ENCODE measurements around the gene ETV6. TPM values are rescaled to one million over a fixed set of nuclear protein-coding genes. Genes with fewer than 3 reads are reported as not detected.
"Not testable (repeated sequence)": the region's sequence is repeated elsewhere in the genome, so short reads cannot be mapped to it uniquely, and the experiment has no call there.

ETV6 gene
- total and polyA plus RNA-seq, 8 donors = 5.1 to 31.6 (median 18.2) TPM

- FAIRE-seq (no peak), DNase-seq (no peak), ATAC-seq (no peak)
- TF ChIP-seq CTCF (IDR thresholded peaks at IDR 0.05) = no peak
- peaks cover 0 to 6% (median 0%) of the 10 kb centered on the region in 3 donors for H3K4me1 ChIP-seq
- H3K4me3 ChIP-seq = no peak overlapping the region
- H3K27me3 ChIP-seq = no peaks in the 10 kb centered on the region
- intact Hi-C loops (cut with DNase I) = no loop called here
- WGBS, 2 donors = 8 to 10% methylated on average over 1 of the region's 1 CpG
- no peaks in the 10 kb centered on the region for H3K36me3 ChIP-seq
- H3K9me3 ChIP-seq = no peaks in the 10 kb centered on the region
- no peak overlapping the region for H3K27ac ChIP-seq
These were observed 18.2 kb upstream of the ETV6 start for GRCh38 chr12:11631288-11631687.

GRCh38 chr12:11631881-11632280 is 17.6 kb upstream of the ETV6 start:
- H3K27ac ChIP-seq; H3K36me3 ChIP-seq; H3K9me3 ChIP-seq; H3K27me3 ChIP-seq; H3K4me1 ChIP-seq; ATAC-seq; intact Hi-C loops (cut with DNase I); DNase-seq; FAIRE-seq; H3K4me3 ChIP-seq: not testable (repeated sequence)
- 95 to 96% methylated on average over 9 of the region's 9 CpGs for WGBS, 2 donors

- Histone ChIP-seq H3K27me3 (no peaks in the 10 kb centered on the region), H3K4me1 (peaks cover 0 to 6% (median 0%) of the 10 kb centered on the region in 3 donors), H3K9me3 (no peaks in the 10 kb centered on the region), H3K36me3 (no peaks in the 10 kb centered on the region), H3K4me3 (no peak overlapping the region), H3K27ac (no peak overlapping the region)
- ATAC-seq = peak in 2 of 4 donors; percentile 66 to 71
- no peak for TF ChIP-seq CTCF (IDR thresholded peaks at IDR 0.05)
- intact Hi-C loops (cut with DNase I) = no loop called here
- DNase-seq = no peak
- 50% methylated on average over 4 to 6 of the region's 6 CpGs for WGBS, 2 donors
- no peak for FAIRE-seq
These were observed 15.5 kb upstream of the ETV6 start for GRCh38 chr12:11633968-11634367.

GRCh38 chr12:11635341-11635740 is 14.1 kb upstream of the ETV6 start:
- intact Hi-C loops (cut with DNase I) = no loop called here
- H3K9me3 ChIP-seq = no peaks in the 10 kb centered on the region
- peaks cover 0 to 6% (median 0%) of the 10 kb centered on the region in 3 donors for H3K4me1 ChIP-seq
- H3K27me3 ChIP-seq = no peaks in the 10 kb centered on the region
- TF ChIP-seq CTCF (IDR thresholded peaks at IDR 0.05) = no peak
- no peak for FAIRE-seq
- H3K27ac ChIP-seq = no peak overlapping the region
- 94 to 100% methylated on average over 2 of the region's 2 CpGs for WGBS, 2 donors
- H3K36me3 ChIP-seq = no peaks in the 10 kb centered on the region
- no peak overlapping the region for H3K4me3 ChIP-seq
- ATAC-seq = no peak
- no peak for DNase-seq

GRCh38 chr12:11638315-11638916 is 11.1 kb upstream of the ETV6 start:
- intact Hi-C loops (cut with DNase I) = no loop called here
- TF ChIP-seq CTCF (IDR thresholded peaks at IDR 0.05) = no peak
- no peak for FAIRE-seq
- DNase-seq = no peak
- Histone ChIP-seq H3K4me1 (peaks cover 0 to 2% (median 0%) of the 10 kb centered on the region in 3 donors), H3K36me3 (no peaks in the 10 kb centered on the region), H3K9me3 (no peaks in the 10 kb centered on the region), H3K27me3 (no peaks in the 10 kb centered on the region), H3K27ac (no peak overlapping the region), H3K4me3 (no peak overlapping the region)
- ATAC-seq = no peak
- 87 to 90% methylated on average over 3 of the region's 3 CpGs for WGBS, 2 donors
